ENCODE measurements around the gene TTL.

DNA sequence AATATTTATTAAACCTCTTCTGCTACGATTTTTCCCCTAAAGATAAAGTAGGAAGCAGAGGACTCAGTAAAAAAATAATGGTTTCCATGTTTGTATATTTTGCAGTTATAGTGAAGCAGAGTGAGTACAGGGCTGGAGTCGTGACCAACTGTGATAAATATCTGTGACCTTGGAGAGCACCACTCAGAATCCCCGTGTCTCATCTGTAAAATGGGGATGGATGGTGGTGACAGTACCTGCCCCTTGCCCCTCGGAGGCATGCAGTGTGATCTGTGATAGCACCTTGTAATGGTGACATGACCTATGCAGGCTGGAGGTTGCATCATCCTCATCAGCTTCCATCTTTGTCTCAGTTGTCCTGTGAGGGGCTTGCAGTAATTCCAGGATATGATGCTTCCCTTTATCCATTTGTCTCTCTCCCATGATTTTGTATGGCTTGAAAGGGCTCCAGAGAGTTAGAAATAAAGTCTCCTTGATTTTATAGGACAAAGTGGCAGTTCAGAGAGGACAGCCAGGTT, 5.5 kb downstream of the TTL start:
- TF ChIP-seq POLR2AphosphoS5 (IDR thresholded peaks at IDR 0.05) (no peak), POLR2A (IDR thresholded peaks at IDR 0.05) (no peak)
- TF ChIP-seq, protein P1, sequence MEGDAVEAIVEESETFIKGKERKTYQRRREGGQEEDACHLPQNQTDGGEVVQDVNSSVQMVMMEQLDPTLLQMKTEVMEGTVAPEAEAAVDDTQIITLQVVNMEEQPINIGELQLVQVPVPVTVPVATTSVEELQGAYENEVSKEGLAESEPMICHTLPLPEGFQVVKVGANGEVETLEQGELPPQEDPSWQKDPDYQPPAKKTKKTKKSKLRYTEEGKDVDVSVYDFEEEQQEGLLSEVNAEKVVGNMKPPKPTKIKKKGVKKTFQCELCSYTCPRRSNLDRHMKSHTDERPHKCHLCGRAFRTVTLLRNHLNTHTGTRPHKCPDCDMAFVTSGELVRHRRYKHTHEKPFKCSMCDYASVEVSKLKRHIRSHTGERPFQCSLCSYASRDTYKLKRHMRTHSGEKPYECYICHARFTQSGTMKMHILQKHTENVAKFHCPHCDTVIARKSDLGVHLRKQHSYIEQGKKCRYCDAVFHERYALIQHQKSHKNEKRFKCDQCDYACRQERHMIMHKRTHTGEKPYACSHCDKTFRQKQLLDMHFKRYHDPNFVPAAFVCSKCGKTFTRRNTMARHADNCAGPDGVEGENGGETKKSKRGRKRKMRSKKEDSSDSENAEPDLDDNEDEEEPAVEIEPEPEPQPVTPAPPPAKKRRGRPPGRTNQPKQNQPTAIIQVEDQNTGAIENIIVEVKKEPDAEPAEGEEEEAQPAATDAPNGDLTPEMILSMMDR (IDR thresholded peaks at IDR 0.05) = no peak
